ENCODE results near the gene CPLX3. TPM values are rescaled to one million over a fixed set of nuclear protein-coding genes. Genes with fewer than 3 reads are reported as not detected.
A peak's percentile ranks its signal among the peaks of the same experiment; 100 is the strongest.

Gene CPLX3
- polyA plus RNA-seq, 3 donors: 0.12 TPM; not detected in 2

GRCh38 chr15:74821790-74822158, 4.7 kb upstream of the CPLX3 start:
- peaks cover 10 to 25% (median 25%) of the 10 kb centered on the region in 3 donors for H3K27me3 Mint-ChIP-seq (ENCODE audit: low read depth in 3 of 3)
- no peaks in the 10 kb centered on the region for H3K79me2 ChIP-seq (ENCODE audit: insufficient read depth, low read length)
- H3K36me3 Mint-ChIP-seq: no peaks in the 10 kb centered on the region
- H2AFZ ChIP-seq (ENCODE audit: insufficient read depth, low read depth, low read length, poor library complexity, severe bottlenecking): no peak overlapping the region
- H3K36me3 ChIP-seq (replicated peaks in 1 of 2; ENCODE audit: control insufficient read depth in 1 of 2, insufficient read depth in 2 of 2, low read length in 2 of 2): no peaks in the 10 kb centered on the region
- H3K4me3 ChIP-seq (replicated peaks in 1 of 3; ENCODE audit: low read depth in 2 of 3, low read length in 3 of 3): no peak overlapping the region
- H3K4me3 Mint-ChIP-seq: no peak overlapping the region
- DNase-seq: no peak
- no peaks in the 10 kb centered on the region for H4K20me1 ChIP-seq (ENCODE audit: insufficient read depth, low read length)
- H3K27ac ChIP-seq (ENCODE audit: low read depth in 1 of 2, low read length in 2 of 2): no peak overlapping the region
- H3K9me3 Mint-ChIP-seq: peaks cover 0 to 2% (median 0%) of the 10 kb centered on the region in 7 donors
- intact Hi-C loops (cut with micrococcal nuclease): no loop called here
- H3K27ac Mint-ChIP-seq: peak overlapping the region in 1 of 7 donors; percentile 67
- TF ChIP-seq, protein P1, sequence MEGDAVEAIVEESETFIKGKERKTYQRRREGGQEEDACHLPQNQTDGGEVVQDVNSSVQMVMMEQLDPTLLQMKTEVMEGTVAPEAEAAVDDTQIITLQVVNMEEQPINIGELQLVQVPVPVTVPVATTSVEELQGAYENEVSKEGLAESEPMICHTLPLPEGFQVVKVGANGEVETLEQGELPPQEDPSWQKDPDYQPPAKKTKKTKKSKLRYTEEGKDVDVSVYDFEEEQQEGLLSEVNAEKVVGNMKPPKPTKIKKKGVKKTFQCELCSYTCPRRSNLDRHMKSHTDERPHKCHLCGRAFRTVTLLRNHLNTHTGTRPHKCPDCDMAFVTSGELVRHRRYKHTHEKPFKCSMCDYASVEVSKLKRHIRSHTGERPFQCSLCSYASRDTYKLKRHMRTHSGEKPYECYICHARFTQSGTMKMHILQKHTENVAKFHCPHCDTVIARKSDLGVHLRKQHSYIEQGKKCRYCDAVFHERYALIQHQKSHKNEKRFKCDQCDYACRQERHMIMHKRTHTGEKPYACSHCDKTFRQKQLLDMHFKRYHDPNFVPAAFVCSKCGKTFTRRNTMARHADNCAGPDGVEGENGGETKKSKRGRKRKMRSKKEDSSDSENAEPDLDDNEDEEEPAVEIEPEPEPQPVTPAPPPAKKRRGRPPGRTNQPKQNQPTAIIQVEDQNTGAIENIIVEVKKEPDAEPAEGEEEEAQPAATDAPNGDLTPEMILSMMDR (IDR thresholded peaks at IDR 0.05): no peak
- 98% methylated on average over 5 of the region's 7 CpGs for WGBS (ENCODE audit: insufficient coverage)
- H3K27me3 ChIP-seq (ENCODE audit: control insufficient read depth in 2 of 2, insufficient read depth in 2 of 2, low read length in 2 of 2): peaks cover 0 to 13% of the 10 kb centered on the region in 2 donors
- H3K4me2 ChIP-seq (replicated peaks; ENCODE audit: extremely low read depth, low read length, poor library complexity, severe bottlenecking): no peak overlapping the region
- H3K9ac ChIP-seq (ENCODE audit: insufficient read depth, low read length, poor library complexity, severe bottlenecking): no peak overlapping the region
- H3K9me3 ChIP-seq (replicated peaks in 1 of 2; ENCODE audit: control insufficient read depth in 1 of 2, insufficient read depth in 1 of 2, low read length in 2 of 2): no peaks in the 10 kb centered on the region
- peaks cover 17% of the 10 kb centered on the region for H3K4me1 Mint-ChIP-seq
- H3K4me1 ChIP-seq (ENCODE audit: control insufficient read depth in 1 of 2, insufficient read depth in 2 of 2, low read length in 2 of 2): peaks cover 5 to 22% of the 10 kb centered on the region in 2 donors

- no peaks in the 10 kb centered on the region for H3K36me3 ChIP-seq (replicated peaks in 1 of 2; ENCODE audit: control insufficient read depth in 1 of 2, insufficient read depth in 2 of 2, low read length in 2 of 2)
- H3K4me2 ChIP-seq (replicated peaks; ENCODE audit: extremely low read depth, low read length, poor library complexity, severe bottlenecking): no peak overlapping the region
- H3K36me3 Mint-ChIP-seq: no peaks in the 10 kb centered on the region
- WGBS (ENCODE audit: insufficient coverage): 94% methylated on average over 2 of the region's 4 CpGs
- peaks cover 17% of the 10 kb centered on the region for H3K4me1 Mint-ChIP-seq
- H3K9me3 ChIP-seq (replicated peaks in 1 of 2; ENCODE audit: control insufficient read depth in 1 of 2, insufficient read depth in 1 of 2, low read length in 2 of 2): no peaks in the 10 kb centered on the region
- H3K4me1 ChIP-seq (ENCODE audit: control insufficient read depth in 1 of 2, insufficient read depth in 2 of 2, low read length in 2 of 2): peaks cover 5 to 22% of the 10 kb centered on the region in 2 donors
- TF ChIP-seq, protein P1 (IDR thresholded peaks at IDR 0.05): no peak
- H3K9me3 Mint-ChIP-seq: peaks cover 0 to 2% (median 0%) of the 10 kb centered on the region in 7 donors
- H3K27ac ChIP-seq (ENCODE audit: low read depth in 1 of 2, low read length in 2 of 2): no peak overlapping the region
- H2AFZ ChIP-seq (ENCODE audit: insufficient read depth, low read depth, low read length, poor library complexity, severe bottlenecking): no peak overlapping the region
- H3K79me2 ChIP-seq (ENCODE audit: insufficient read depth, low read length): no peaks in the 10 kb centered on the region
- intact Hi-C loops (cut with micrococcal nuclease): no loop called here
- DNase-seq: no peak
- no peak overlapping the region for H3K4me3 ChIP-seq (replicated peaks in 1 of 3; ENCODE audit: low read depth in 2 of 3, low read length in 3 of 3)
- no peak overlapping the region for H3K9ac ChIP-seq (ENCODE audit: insufficient read depth, low read length, poor library complexity, severe bottlenecking)
- peaks cover 4 to 17% of the 10 kb centered on the region in 2 donors for H3K27me3 ChIP-seq (ENCODE audit: control insufficient read depth in 2 of 2, insufficient read depth in 2 of 2, low read length in 2 of 2)
- no peaks in the 10 kb centered on the region for H4K20me1 ChIP-seq (ENCODE audit: insufficient read depth, low read length)
- peaks cover 15 to 29% (median 26%) of the 10 kb centered on the region in 3 donors for H3K27me3 Mint-ChIP-seq (ENCODE audit: low read depth in 3 of 3)
- H3K4me3 Mint-ChIP-seq: no peak overlapping the region
- H3K27ac Mint-ChIP-seq: no peak overlapping the region
Measured at GRCh38 chr15:74822233-74822632, 4.2 kb upstream of the CPLX3 start.
